ENCODE measurements around the gene DCUN1D4. TPM values are rescaled to one million over a fixed set of nuclear protein-coding genes. Genes with fewer than 3 reads are reported as not detected.
"Not testable (repeated sequence)": the region's sequence is repeated elsewhere in the genome, so short reads cannot be mapped to it uniquely, and the experiment has no call there.

Gene DCUN1D4
- total RNA-seq, 2 donors from 2014 or later: 30.7 to 39.1 TPM

- no peak for DNase-seq
- H3K4me3 Mint-ChIP-seq: no peak overlapping the region
- H3K4me1 Mint-ChIP-seq: peaks cover 18% of the 10 kb centered on the region
- H3K27me3 Mint-ChIP-seq: no peaks in the 10 kb centered on the region
- no peaks in the 10 kb centered on the region for H3K9me3 ChIP-seq (ENCODE audit: control insufficient read depth, low read length, poor library complexity, severe bottlenecking)
- H3K36me3 Mint-ChIP-seq (ENCODE audit: low read depth): peaks cover 17% of the 10 kb centered on the region
- no peak for ATAC-seq
- peak overlapping the region; percentile 64 for H3K27ac Mint-ChIP-seq
These were observed 42.4 kb downstream of the DCUN1D4 start for GRCh38 chr4:51885363-51885762.

GRCh38 chr4:51890760-51891159 lies 47.8 kb downstream of the DCUN1D4 start:
- Mint-ChIP-seq H3K27ac (no peak overlapping the region), H3K36me3 (ENCODE audit: low read depth) (peaks cover 3% of the 10 kb centered on the region), H3K4me3 (no peak overlapping the region), H3K27me3 (no peaks in the 10 kb centered on the region), H3K4me1 (peaks cover 5% of the 10 kb centered on the region)
- DNase-seq: no peak
- no peaks in the 10 kb centered on the region for H3K9me3 ChIP-seq (ENCODE audit: control insufficient read depth, low read length, poor library complexity, severe bottlenecking)
- ATAC-seq: no peak

GRCh38 chr4:51893402-51893801 lies 50.4 kb downstream of the DCUN1D4 start:
- H3K27me3 Mint-ChIP-seq; H3K9me3 ChIP-seq (ENCODE audit: control insufficient read depth, low read length, poor library complexity, severe bottlenecking); H3K27ac Mint-ChIP-seq; DNase-seq; H3K4me3 Mint-ChIP-seq; ATAC-seq; H3K4me1 Mint-ChIP-seq: not testable (repeated sequence)
- H3K36me3 Mint-ChIP-seq (ENCODE audit: low read depth): peaks cover 13% of the 10 kb centered on the region

- Mint-ChIP-seq H3K36me3 (ENCODE audit: low read depth) (peaks cover 13% of the 10 kb centered on the region), H3K4me1 (peaks cover 9% of the 10 kb centered on the region), H3K4me3 (no peak overlapping the region), H3K27me3 (no peaks in the 10 kb centered on the region), H3K27ac (no peak overlapping the region)
- DNase-seq (no peak), ATAC-seq (no peak)
- H3K9me3 ChIP-seq (ENCODE audit: control insufficient read depth, low read length, poor library complexity, severe bottlenecking): no peaks in the 10 kb centered on the region
These were observed 51.2 kb downstream of the DCUN1D4 start for GRCh38 chr4:51894059-51894645.

- Mint-ChIP-seq H3K36me3 (ENCODE audit: low read depth) (peaks cover 16% of the 10 kb centered on the region), H3K27me3 (no peaks in the 10 kb centered on the region), H3K4me1 (peaks cover 9% of the 10 kb centered on the region), H3K27ac (peak overlapping the region; percentile 11), H3K4me3 (no peak overlapping the region)
- no peaks in the 10 kb centered on the region for H3K9me3 ChIP-seq (ENCODE audit: control insufficient read depth, low read length, poor library complexity, severe bottlenecking)
- DNase-seq (no peak), ATAC-seq (no peak)
These were observed 52.2 kb downstream of the DCUN1D4 start for GRCh38 chr4:51895158-51895557.

GRCh38 chr4:51895816-51896408 lies 53.0 kb downstream of the DCUN1D4 start:
- Mint-ChIP-seq H3K36me3 (ENCODE audit: low read depth) (peaks cover 18% of the 10 kb centered on the region), H3K27ac (peak overlapping the region; percentile 11), H3K4me3 (no peak overlapping the region), H3K4me1 (peaks cover 9% of the 10 kb centered on the region), H3K27me3 (no peaks in the 10 kb centered on the region)
- DNase-seq: peak; percentile 7 to 14 (median 13)
- no peaks in the 10 kb centered on the region for H3K9me3 ChIP-seq (ENCODE audit: control insufficient read depth, low read length, poor library complexity, severe bottlenecking)
- ATAC-seq: peak; percentile 91

- no peaks in the 10 kb centered on the region for H3K27me3 Mint-ChIP-seq
- DNase-seq (no peak), ATAC-seq (no peak)
- no peak overlapping the region for H3K4me3 Mint-ChIP-seq
- no peak overlapping the region for H3K27ac Mint-ChIP-seq
- peaks cover 19% of the 10 kb centered on the region for H3K4me1 Mint-ChIP-seq
- H3K36me3 Mint-ChIP-seq (ENCODE audit: low read depth): peaks cover 32% of the 10 kb centered on the region
- H3K9me3 ChIP-seq (ENCODE audit: control insufficient read depth, low read length, poor library complexity, severe bottlenecking): no peaks in the 10 kb centered on the region
These were observed 58.4 kb downstream of the DCUN1D4 start for GRCh38 chr4:51901363-51901762.

GRCh38 chr4:51906167-51906958 lies 63.4 kb downstream of the DCUN1D4 start:
- peaks cover 22% of the 10 kb centered on the region for H3K36me3 Mint-ChIP-seq (ENCODE audit: low read depth)

GRCh38 chr4:51907006-51907669 lies 64.2 kb downstream of the DCUN1D4 start:
- no peak for DNase-seq
- Mint-ChIP-seq H3K36me3 (ENCODE audit: low read depth) (peaks cover 22% of the 10 kb centered on the region), H3K27ac (no peak overlapping the region), H3K4me1 (peaks cover 16% of the 10 kb centered on the region), H3K27me3 (no peaks in the 10 kb centered on the region), H3K4me3 (no peak overlapping the region)
- no peak for ATAC-seq
- H3K9me3 ChIP-seq (ENCODE audit: control insufficient read depth, low read length, poor library complexity, severe bottlenecking): no peaks in the 10 kb centered on the region

More at GRCh38 chr4:51906167-51906958, 63.4 kb downstream of the DCUN1D4 start:
- no peak overlapping the region for H3K27ac Mint-ChIP-seq
- no peaks in the 10 kb centered on the region for H3K27me3 Mint-ChIP-seq
- ATAC-seq (peak; percentile 39), DNase-seq (no peak)
- no peaks in the 10 kb centered on the region for H3K9me3 ChIP-seq (ENCODE audit: control insufficient read depth, low read length, poor library complexity, severe bottlenecking)
- peaks cover 16% of the 10 kb centered on the region for H3K4me1 Mint-ChIP-seq
- H3K4me3 Mint-ChIP-seq: no peak overlapping the region

- no peak for ATAC-seq
- H3K27me3 Mint-ChIP-seq: no peaks in the 10 kb centered on the region
- H3K4me3 Mint-ChIP-seq: no peak overlapping the region
- no peaks in the 10 kb centered on the region for H3K9me3 ChIP-seq (ENCODE audit: control insufficient read depth, low read length, poor library complexity, severe bottlenecking)
- peaks cover 23% of the 10 kb centered on the region for H3K36me3 Mint-ChIP-seq (ENCODE audit: low read depth)
- H3K4me1 Mint-ChIP-seq: peaks cover 10% of the 10 kb centered on the region
- no peak for DNase-seq
- no peak overlapping the region for H3K27ac Mint-ChIP-seq
These were observed 66.3 kb downstream of the DCUN1D4 start for GRCh38 chr4:51909236-51909703.

- Mint-ChIP-seq H3K4me3 (no peak overlapping the region), H3K4me1 (no peaks in the 10 kb centered on the region), H3K27me3 (no peaks in the 10 kb centered on the region), H3K27ac (no peak overlapping the region), H3K36me3 (ENCODE audit: low read depth) (peaks cover 3% of the 10 kb centered on the region)
- H3K9me3 ChIP-seq (ENCODE audit: control insufficient read depth, low read length, poor library complexity, severe bottlenecking): no peaks in the 10 kb centered on the region
- ATAC-seq: no peak
- DNase-seq: no peak
These were observed 75.3 kb downstream of the DCUN1D4 start for GRCh38 chr4:51918251-51918650.

- no peaks in the 10 kb centered on the region for H3K27me3 Mint-ChIP-seq
- H3K4me3 Mint-ChIP-seq: no peak overlapping the region
- H3K9me3 ChIP-seq (ENCODE audit: control insufficient read depth, low read length, poor library complexity, severe bottlenecking): no peaks in the 10 kb centered on the region
- H3K27ac Mint-ChIP-seq: no peak overlapping the region
- DNase-seq (no peak), ATAC-seq (no peak)
- no peaks in the 10 kb centered on the region for H3K4me1 Mint-ChIP-seq
- H3K36me3 Mint-ChIP-seq (ENCODE audit: low read depth): no peaks in the 10 kb centered on the region
These were observed 80.4 kb downstream of the DCUN1D4 start for GRCh38 chr4:51923343-51923742.

GRCh38 chr4:51925307-51925706 lies 82.4 kb downstream of the DCUN1D4 start:
- ATAC-seq (no peak), DNase-seq (no peak)
- no peak overlapping the region for H3K4me3 Mint-ChIP-seq
- no peak overlapping the region for H3K27ac Mint-ChIP-seq
- H3K9me3 ChIP-seq (ENCODE audit: control insufficient read depth, low read length, poor library complexity, severe bottlenecking): no peaks in the 10 kb centered on the region
- no peaks in the 10 kb centered on the region for H3K36me3 Mint-ChIP-seq (ENCODE audit: low read depth)
- no peaks in the 10 kb centered on the region for H3K27me3 Mint-ChIP-seq
- no peaks in the 10 kb centered on the region for H3K4me1 Mint-ChIP-seq

Data from T-helper 17 cell (primary cell).